GM18873 (cell line): ENCODE data around the gene RAVER1.
"Not testable (repeated sequence)": the region's sequence is repeated elsewhere in the genome, so short reads cannot be mapped to it uniquely, and the experiment has no call there.

Source experiments
- ATAC-seq: cut with Tn5 transposase; IDR thresholded peaks from one replicate; pipeline ENCODE4 v1.9.1; 2021; ENCODE audit warnings: mild to moderate bottlenecking, moderate library complexity, moderate number of reproducible peaks; ENCODE audit not compliant: unreplicated experiment, low FRiP score

Gene RAVER1

GRCh38 chr19:10352764-10353671 is 19.7 kb upstream of the RAVER1 start:
- no peak for ATAC-seq

DNA sequence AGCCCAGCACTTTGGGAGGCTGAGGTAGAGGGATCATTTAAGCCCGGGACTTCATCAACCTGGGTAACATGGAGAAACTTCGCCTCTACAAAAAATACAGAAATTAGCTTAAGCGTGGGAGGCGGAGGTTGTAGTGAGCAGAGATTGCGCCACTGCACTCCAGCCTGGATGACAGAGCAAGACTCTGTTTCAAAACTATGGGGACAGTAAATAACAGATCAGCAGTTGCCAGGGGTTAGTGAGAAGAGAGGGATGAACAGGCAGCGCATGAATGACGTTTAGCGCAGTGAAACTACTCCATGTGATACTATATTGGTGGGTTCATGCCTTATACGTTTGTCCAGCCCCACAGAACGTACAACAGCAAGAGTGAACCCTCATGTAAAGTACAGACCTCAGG is 13.2 kb upstream of the RAVER1 start:
- no peak for ATAC-seq

DNA sequence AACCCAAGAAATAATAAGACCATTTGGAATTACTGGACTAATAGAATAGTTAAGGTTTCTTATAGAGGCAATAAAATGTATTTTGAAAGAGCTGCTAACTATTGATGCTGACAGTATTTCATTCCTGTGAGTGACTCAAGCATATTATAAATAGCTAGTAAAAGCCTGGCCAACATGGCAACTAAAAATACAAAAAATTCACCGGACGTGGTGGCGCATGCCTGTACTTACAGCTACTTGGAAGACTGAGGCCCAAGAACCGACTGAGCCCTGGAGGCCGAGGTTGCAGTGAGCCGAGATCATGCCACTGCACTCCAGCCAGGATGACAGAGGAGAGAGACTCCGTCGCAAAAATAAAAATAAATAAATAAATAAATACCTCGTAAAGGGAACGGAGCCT is 11.5 kb upstream of the RAVER1 start:
- ATAC-seq = no peak

DNA sequence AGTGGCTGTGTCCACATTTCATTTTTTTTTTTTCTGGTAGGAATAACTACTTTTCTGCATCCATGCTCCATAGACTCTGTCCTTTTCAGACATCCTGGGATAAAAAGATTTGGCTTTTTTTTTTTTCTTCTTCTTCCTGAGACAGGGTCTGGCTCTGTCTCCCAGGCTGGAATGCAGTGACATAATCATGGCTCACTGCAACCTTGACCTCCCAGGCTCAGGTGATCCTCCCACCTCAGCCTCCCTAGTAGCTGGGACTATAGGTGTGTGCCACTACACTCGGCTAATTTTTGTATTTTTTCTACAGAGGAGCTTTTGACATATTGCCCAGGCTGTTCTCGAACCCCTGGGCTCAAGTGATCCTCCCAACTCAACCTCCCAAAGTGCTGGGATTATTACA is 10.2 kb upstream of the RAVER1 start:
- no peak for ATAC-seq

DNA sequence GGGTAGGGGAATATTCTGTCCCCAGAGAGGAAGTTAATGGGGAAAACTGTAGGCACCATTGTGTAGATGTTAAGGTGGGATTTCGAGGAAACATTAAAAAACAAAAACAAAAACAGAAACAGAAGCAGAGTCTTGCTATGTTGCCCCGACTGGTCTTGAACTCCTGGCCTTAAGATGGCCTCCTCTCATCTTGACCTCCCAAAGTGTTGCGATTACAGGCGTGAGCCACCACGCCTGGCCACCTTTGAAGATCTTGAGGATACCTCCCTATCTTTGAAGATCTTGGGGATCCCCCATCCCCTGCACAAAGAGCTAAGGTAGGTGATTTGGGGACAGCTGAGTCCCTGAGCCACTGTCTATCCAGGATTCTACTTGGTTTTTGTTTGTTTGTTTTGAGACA is 6.6 kb upstream of the RAVER1 start:
- no peak for ATAC-seq

- no peak for ATAC-seq
Measured at GRCh38 chr19:10339380-10339960, 6.1 kb upstream of the RAVER1 start, which contains the start of gene ICAM3. Gene ICAM3, minus strand, starts transcription at chr19:10339624. Its CDS starts 10 bp downstream, at chr19:10339614.

- ATAC-seq = no peak
Measured at GRCh38 chr19:10338940-10339339, 5.6 kb upstream of the RAVER1 start.

GRCh38 chr19:10336725-10337124 is 3.4 kb upstream of the RAVER1 start:
- not testable (repeated sequence) for ATAC-seq

DNA sequence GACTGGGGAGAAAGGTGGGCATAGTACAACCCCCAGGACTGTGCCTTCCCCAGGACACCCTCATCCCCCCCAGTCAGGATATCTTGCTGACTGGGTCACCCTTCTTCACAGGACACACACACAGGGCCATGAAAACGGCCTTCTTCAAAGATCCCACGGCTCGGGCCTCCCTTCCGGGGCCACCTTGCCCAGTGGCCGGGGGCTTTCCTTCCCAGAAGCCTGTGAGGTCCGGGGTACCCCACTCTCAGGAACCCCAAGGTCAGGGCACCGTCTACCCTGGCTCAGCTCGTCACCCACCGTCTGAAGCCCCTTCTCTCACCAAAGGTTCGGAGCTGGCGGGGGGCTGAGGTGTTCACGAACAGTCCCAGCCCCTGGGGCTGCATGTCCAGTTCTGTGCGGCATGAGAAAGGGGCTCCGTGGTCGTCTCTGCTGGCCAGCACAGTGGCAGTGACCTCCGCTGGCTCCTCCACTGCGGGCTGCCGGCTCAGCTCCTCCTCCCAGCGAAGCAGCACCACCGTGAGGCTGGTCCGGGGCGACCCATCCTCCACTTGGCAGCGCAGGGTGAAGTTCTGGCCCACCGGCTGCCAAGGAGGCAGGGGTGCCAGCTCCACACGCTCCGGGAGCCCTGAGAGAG is 2.1 kb upstream of the RAVER1 start:
- no peak for ATAC-seq

DNA sequence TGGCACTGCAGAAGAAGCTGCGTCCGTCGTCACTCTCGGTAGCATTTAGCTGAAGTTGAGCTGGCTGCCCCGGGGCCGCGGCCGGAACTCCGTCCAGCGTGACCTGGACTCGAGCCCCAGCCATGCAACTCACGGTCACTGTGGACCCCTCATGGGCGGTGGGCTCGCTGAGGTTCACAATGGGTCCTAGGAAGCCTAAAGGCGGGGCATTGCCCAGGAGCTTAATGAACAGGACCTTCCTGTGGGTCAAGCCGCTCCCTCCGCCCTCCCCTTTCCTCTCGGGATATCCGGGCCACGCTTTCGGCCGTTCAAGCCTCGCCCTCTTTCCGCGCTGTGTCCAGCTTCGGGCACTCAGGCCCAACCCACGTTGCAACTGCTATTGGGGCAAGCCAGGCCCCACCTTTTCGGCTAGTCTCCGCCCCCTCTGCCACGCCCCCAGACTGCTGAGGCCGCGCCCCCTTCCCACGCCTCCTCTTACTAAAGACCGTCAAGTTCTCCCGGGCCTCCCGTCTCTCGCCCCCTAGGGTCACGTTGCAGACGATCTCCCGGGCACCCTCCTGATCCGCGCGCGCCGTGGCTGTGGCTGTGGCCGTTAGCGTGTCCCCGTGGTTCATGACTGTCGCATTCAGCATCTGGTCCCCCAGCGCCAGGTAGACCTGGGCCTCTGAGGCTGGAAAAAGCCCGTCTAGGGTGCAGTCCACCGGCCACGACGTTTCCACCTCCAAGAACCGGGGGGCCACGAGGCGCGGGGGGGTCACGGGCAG is 1.4 kb upstream of the RAVER1 start:
- no peak for ATAC-seq

DNA sequence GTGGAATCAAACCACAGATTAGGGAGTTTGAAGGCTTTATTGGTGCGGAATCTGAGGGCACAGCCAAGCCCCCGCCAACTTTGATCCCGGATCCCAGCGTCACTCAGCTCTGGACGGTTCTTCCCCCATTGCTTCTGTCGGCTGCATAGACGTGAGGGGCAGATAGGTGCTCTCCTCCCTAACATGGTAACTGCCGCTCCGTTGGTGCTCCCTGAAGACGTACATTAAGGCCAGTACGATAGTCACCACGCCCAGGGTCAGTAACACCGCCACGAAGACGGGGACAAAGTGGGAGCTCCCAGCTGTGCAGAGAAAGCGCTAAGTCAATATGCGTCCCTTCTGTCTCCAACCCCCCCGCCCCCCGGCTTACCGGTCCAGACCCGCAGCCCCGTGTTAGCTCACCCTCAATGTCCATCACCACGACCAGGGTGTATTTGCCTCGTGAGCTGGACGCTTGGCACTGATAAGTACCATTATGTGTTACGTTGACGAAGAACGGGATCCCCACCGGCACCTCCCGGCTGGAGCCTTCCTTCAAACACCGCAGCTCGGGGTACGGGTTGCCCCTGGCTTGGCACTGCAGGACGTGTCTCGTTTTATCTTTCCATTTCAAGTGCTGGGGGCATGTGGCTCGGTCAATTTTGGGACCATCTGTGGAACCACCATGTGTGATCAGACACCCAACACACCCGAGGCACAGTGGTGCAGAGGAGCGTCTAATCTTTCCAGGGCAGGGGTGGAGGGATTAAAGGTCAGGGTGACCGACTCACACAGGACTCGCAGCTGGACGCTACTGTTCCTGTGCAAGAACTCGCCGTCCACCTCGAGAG is 644 bp upstream of the RAVER1 start:
- ATAC-seq = no peak

GRCh38 chr19:10332158-10332964 is 968 bp downstream of the RAVER1 start:
- no peak for ATAC-seq

DNA sequence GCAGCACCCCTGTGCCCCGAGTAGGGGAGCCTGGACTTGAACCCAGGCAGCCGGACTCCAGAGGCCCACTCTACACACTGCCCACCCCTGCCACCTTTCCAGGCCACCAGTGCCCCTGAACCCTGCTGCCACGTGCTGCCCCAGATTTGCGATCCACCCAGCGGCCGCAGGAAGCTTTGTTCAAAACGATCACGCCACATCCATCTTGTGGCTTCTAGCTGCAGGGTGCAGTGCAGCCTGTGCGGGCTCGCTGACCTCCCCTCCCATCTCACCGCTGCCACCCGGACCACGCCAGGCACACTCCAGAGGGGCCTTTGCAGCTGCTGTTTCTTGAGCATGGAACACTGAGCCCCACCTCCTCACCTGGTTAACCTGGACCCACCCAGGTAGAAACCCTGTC is 3.8 kb downstream of the RAVER1 start:
- no peak for ATAC-seq

- ATAC-seq = no peak
Measured at GRCh38 chr19:10328558-10329429, 4.5 kb downstream of the RAVER1 start.

DNA sequence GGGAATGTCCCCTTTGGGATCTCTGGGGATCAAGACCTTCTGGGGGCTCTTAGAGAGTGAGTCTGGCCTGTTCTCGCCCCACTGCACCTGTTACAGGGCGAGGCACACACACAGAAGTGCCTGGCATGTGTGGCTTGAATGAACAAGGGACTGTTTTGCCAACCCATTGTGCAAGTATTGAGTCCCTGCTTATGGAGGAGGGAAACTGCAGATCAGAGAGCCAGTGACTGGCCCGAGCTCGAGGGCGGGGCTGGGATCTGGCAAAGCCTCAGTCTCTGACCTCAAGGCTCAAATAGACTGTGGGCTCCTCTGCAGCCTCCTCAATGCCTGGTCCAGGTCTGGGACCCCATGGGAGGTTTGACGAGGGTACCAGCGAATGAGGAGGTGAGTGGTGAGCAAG is 5.5 kb downstream of the RAVER1 start:
- no peak for ATAC-seq

GRCh38 chr19:10325732-10326131 is 7.6 kb downstream of the RAVER1 start:
- ATAC-seq = no peak

DNA sequence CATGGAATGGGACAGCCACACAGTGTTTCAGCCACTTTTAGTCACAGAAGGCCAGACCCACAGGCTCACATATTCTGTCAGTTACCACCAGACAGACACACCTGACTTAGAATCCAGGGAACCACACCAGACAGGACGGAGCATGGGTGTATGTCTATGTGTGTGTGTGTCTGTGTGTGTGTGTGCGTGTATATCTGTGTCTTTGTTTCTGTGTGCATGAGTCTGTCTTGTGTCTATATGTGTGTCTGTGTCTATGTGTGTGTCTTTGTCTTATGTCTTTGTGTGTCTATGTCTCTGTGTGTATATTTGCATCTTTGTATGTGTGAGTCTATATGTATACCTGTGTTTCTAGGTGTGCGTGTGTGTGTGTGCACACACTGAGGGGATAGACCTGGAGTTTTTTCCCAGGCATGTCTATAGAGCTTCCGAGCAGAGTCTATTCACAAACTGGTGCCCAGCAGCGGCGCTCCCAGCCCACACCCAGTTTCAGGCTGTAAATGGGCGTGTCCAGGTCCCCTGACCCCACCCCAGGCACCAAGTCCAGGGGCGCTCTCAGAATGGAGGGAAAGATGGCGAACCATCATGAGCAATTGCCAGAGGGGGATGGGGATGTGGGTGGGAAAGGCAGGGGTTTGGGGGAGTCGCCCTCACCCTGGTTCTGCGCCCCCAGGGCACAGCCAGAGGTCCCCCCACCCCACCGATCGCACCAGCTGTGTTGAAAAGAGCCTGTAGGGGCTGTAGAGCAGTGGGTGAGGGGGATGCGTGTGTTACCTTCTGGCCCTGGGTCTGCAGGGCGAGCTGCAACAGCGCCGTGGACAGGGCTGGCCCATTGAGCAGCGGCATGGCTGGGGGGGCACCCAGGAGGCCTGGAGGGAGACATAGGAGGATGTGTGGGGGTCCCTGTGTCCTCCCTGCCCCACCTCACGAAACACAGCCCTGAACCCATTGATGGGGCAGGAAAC is 11.2 kb downstream of the RAVER1 start:
- ATAC-seq = no peak
